HepG2 (cell line): ENCODE results near the gene BANP. TPM values are rescaled to one million over a fixed set of nuclear protein-coding genes. Genes with fewer than 3 reads are reported as not detected.
A peak's percentile ranks its signal among the peaks of the same experiment; 100 is the strongest.

Experiments used
- AHR ChIP-seq: IDR thresholded peaks from 2 replicates; pipeline ENCODE4 v1.6.1; 2018; ENCODE audit warnings: missing genetic modification reagents, missing compliant biosample characterization
- ARID3A ChIP-seq: IDR thresholded peaks from 2 replicates; pipeline ENCODE4 v1.6.1; 2012; ENCODE audit warnings: low read depth, low read length, improper control_type of control experiment
- ARID4A ChIP-seq: sonication (generic); formaldehyde crosslinking; IDR thresholded peaks from 2 replicates; pipeline ENCODE4 v1.5.0; 2020; ENCODE audit warnings: mild to moderate bottlenecking, missing genetic modification reagents, borderline replicate concordance
- ATF7-NPFF ChIP-seq: sonication (generic); formaldehyde crosslinking; IDR thresholded peaks from 2 replicates; pipeline ENCODE4 v1.8.1; 2023; ENCODE audit warnings: mild to moderate bottlenecking, low read depth, missing genetic modification reagents, moderate library complexity
- BHLHE40 ChIP-seq: IDR thresholded peaks from 2 replicates; pipeline ENCODE4 v1.6.1; 2011; ENCODE audit warnings: low read length, improper control_type of control experiment
- E2F1 ChIP-seq: sonication (generic); formaldehyde crosslinking; IDR thresholded peaks from 2 replicates; pipeline ENCODE4 v1.5.0; 2020; ENCODE audit warnings: missing genetic modification reagents
- FLYWCH1 ChIP-seq: sonication (generic); formaldehyde crosslinking; IDR thresholded peaks from 2 replicates; pipeline ENCODE4 v1.8.1; 2023; ENCODE audit warnings: mild to moderate bottlenecking, missing genetic modification reagents
- GATAD2A ChIP-seq: IDR thresholded peaks from 2 replicates; pipeline ENCODE4 v1.6.1; 2016
- IRX3 ChIP-seq: sonication (generic); formaldehyde crosslinking; IDR thresholded peaks from 2 replicates; pipeline ENCODE4 v1.8.1; 2023; ENCODE audit warnings: mild to moderate bottlenecking, low read depth, missing genetic modification reagents, borderline replicate concordance
- NFATC3 ChIP-seq: sonication (generic); formaldehyde crosslinking; IDR thresholded peaks from 2 replicates; pipeline ENCODE4 v1.5.1; 2020; ENCODE audit warnings: mild to moderate bottlenecking, missing genetic modification reagents
- TRIM22 ChIP-seq: fragments of 450-650 bp; IDR thresholded peaks from 2 replicates; pipeline ENCODE4 v1.6.1; 2017
- ZBTB7A ChIP-seq: sonication (generic); formaldehyde crosslinking; IDR thresholded peaks from 2 replicates; pipeline ENCODE4 v1.8.0; 2022; ENCODE audit warnings: mild to moderate bottlenecking, missing genetic modification reagents
- ZNF609 ChIP-seq: sonication (generic); formaldehyde crosslinking; IDR thresholded peaks from 2 replicates; pipeline ENCODE4 v1.4.0; 2020; ENCODE audit warnings: mild to moderate bottlenecking, missing genetic modification reagents, borderline replicate concordance
- polyA plus RNA-seq, 8 experiments: library from polyadenylated mRNA; depleted of rRNA in 3 of 8; stranded (reverse) in 7 of 8; unstranded in 1 of 8; fragments of >200 nt; fragmentation: Illumina TruSeq in 4 of 8; extraction: Trizol in 4 of 8; gene quantifications; 2 replicates each; pipeline versions ENCODE4 v1.2.1 to v1.2.3, GENCODE V29; 2011 to 2016; ENCODE audit warnings: low read depth in 4 of 8, missing spikeins in 1 of 8, mixed read lengths in 1 of 8; ENCODE audit not compliant: insufficient read depth in 1 of 8
- total RNA-seq, 5 experiments: library from RNA; depleted of rRNA; stranded (reverse); fragments of >200 nt; fragmentation: Illumina TruSeq; extraction: Trizol; gene quantifications; 2 replicates each; pipeline ENCODE4 v1.2.3, GENCODE V29; 2016; ENCODE audit warnings: low read depth in 1 of 5

Gene BANP
- total and polyA plus RNA-seq, 2 of the 13 experiments (the other 11 are each of a cell fraction or from before 2014, with no cell fraction given): 20.2 to 23.8 TPM

GRCh38 chr16:87950765-87951551, at the start of gene BANP (continued):
- no peak for TF ChIP-seq TRIM22
- TF ChIP-seq E2F1 (CRISPR knock-in tag): peak; percentile 95
- peak; percentile 89; the same call in 1 of the 2 replicates for TF ChIP-seq ARID4A
- TF ChIP-seq NFATC3 (CRISPR knock-in tag): 0 out of 2 replicates have a peak, but pooled peaks have one; percentile 6
- TF ChIP-seq GATAD2A (CRISPR knock-in tag): peak; percentile 85
- TF ChIP-seq IRX3 (CRISPR knock-in tag): peak; percentile 8; the same call in 1 of the 2 replicates
- TF ChIP-seq ATF7-NPFF (CRISPR knock-in tag): peak; percentile 67; the same call in 1 of the 2 replicates
- TF ChIP-seq AHR (CRISPR knock-in tag): peak; percentile 97
- 0 out of 2 replicates have a peak, but pooled peaks have one; percentile 7 for TF ChIP-seq ZNF609
- peak; percentile 42; the same call in 1 of the 2 replicates for TF ChIP-seq BHLHE40
- TF ChIP-seq ZBTB7A (CRISPR knock-in tag): peak; percentile 96
- TF ChIP-seq ARID3A: 0 out of 2 replicates have a peak, but pooled peaks have one; percentile 62
- TF ChIP-seq FLYWCH1 (CRISPR knock-in tag): no peak
